Heart left ventricle (tissue), 13 donors: ENCODE measurements around the gene DRC7.

Experiments used
- POLR2A ChIP-seq, 2 donors: fragments of 450-650 bp; IDR thresholded peaks; one replicate each; pipeline ENCODE4 v1.6.1; 2017; ENCODE audit warnings: antibody characterized with exemption in 2 of 2, mild to moderate bottlenecking in 2 of 2, moderate library complexity in 2 of 2
- TF ChIP-seq, protein P1 (sequence below), 12 donors: fragments of 200-600 bp; sonication (generic) in 4 of 12; IDR thresholded peaks; one replicate each; pipeline versions ENCODE4 v1.5.0 to v1.8.0; 2018 to 2022; ENCODE audit warnings: antibody characterized with exemption in 12 of 12, mild to moderate bottlenecking in 5 of 12
- donor health status: ischemic (EF 13 %, LVEDD 7.1; RV severe dilation, severe dysfunction).
- donor health status: DM: no; HTN: yes; CAD: no.
- donor health status: DM: no; HTN: no; CAD: no.
- donor health status: ischemic (EF 25% LVEDD 6.9; RV normal size, moderate dysfunction).
- donor health status: ischemic (EF 25% LVEDD 5.7; RV mildly dilated, moderate dysfunction).
- donor health status: ischemic (EF 35%, LVEDD 5.7; RV mildly dilated, moderate dysfunction).
- donor health status: nonischemic (EF 11% LVEDD 7.7; RV severe dilation, severe dysfunction).
- donor health status: DM: yes; HTN: yes; CAD: no.
- donor health status: PGD.
- donor health status: ischemic (EF 29% LVEDD 5.4; RV normal size, mild dysfunction).
- donor health status: nonischemic (EF 23%, LVEDD 6.1; RV moderate dilation, normal function).

- TF ChIP-seq, protein P1, sequence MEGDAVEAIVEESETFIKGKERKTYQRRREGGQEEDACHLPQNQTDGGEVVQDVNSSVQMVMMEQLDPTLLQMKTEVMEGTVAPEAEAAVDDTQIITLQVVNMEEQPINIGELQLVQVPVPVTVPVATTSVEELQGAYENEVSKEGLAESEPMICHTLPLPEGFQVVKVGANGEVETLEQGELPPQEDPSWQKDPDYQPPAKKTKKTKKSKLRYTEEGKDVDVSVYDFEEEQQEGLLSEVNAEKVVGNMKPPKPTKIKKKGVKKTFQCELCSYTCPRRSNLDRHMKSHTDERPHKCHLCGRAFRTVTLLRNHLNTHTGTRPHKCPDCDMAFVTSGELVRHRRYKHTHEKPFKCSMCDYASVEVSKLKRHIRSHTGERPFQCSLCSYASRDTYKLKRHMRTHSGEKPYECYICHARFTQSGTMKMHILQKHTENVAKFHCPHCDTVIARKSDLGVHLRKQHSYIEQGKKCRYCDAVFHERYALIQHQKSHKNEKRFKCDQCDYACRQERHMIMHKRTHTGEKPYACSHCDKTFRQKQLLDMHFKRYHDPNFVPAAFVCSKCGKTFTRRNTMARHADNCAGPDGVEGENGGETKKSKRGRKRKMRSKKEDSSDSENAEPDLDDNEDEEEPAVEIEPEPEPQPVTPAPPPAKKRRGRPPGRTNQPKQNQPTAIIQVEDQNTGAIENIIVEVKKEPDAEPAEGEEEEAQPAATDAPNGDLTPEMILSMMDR (IDR thresholded peaks at IDR 0.05), result no peak
- no peak for TF ChIP-seq POLR2A (IDR thresholded peaks at IDR 0.05)
These were observed 31.4 kb downstream of the DRC7 start for GRCh38 chr16:57725976-57726375.
